ENCODE results near the gene AMT. TPM values are rescaled to one million over a fixed set of nuclear protein-coding genes. Genes with fewer than 3 reads are reported as not detected.
A peak's percentile ranks its signal among the peaks of the same experiment; 100 is the strongest.
"Not testable (repeated sequence)": the region's sequence is repeated elsewhere in the genome, so short reads cannot be mapped to it uniquely, and the experiment has no call there.

Gene AMT
- total RNA-seq, 1 experiment from 2014 or later, result 0.11 TPM

- DNase-seq (ENCODE audit: low read depth), result not testable (repeated sequence)
Observed at GRCh38 chr3:49391310-49391709, 31.0 kb downstream of the AMT start.

- DNase-seq (ENCODE audit: low read depth), result no peak
Observed at GRCh38 chr3:49389297-49389696, 33.0 kb downstream of the AMT start.

- no peak for DNase-seq (ENCODE audit: low read depth)
Observed at GRCh38 chr3:49388289-49388820, 33.9 kb downstream of the AMT start.

GRCh38 chr3:49387721-49388120 is 34.6 kb downstream of the AMT start:
- peak; percentile 82 for DNase-seq (ENCODE audit: low read depth)

GRCh38 chr3:49386056-49386756 is 36.1 kb downstream of the AMT start:
- DNase-seq (ENCODE audit: low read depth), result no peak

GRCh38 chr3:49385617-49386016 is 36.7 kb downstream of the AMT start:
- DNase-seq (ENCODE audit: low read depth), result no peak

GRCh38 chr3:49383387-49383786 is 38.9 kb downstream of the AMT start:
- no peak for DNase-seq (ENCODE audit: low read depth)

GRCh38 chr3:49378249-49378895 is 43.9 kb downstream of the AMT start:
- DNase-seq (ENCODE audit: low read depth), result peak; percentile 87

GRCh38 chr3:49377483-49377882 is 44.8 kb downstream of the AMT start:
- peak; percentile 19 for DNase-seq (ENCODE audit: low read depth)

GRCh38 chr3:49371946-49372345 is 50.3 kb downstream of the AMT start:
- no peak for DNase-seq (ENCODE audit: low read depth)

GRCh38 chr3:49370585-49371290 is 51.5 kb downstream of the AMT start:
- DNase-seq (ENCODE audit: low read depth), result no peak

Other genes with a start within 250 kb of the AMT start
- 0.71 and 1.3 TPM in 2 replicates for gene C3orf62, start 145.2 kb downstream of the AMT start, total RNA-seq (2014; rRNA removed)
- gene USP4, start 82.4 kb downstream of the AMT start, total RNA-seq (2014; rRNA removed), result 8.5 and 11.0 TPM in 2 replicates
- 377 and 434 TPM in 2 replicates for gene GPX1, start 64.1 kb downstream of the AMT start, total RNA-seq (2014; rRNA removed)
- gene RHOA, start 10.5 kb downstream of the AMT start, total RNA-seq (2014; rRNA removed), result 706 and 885 TPM in 2 replicates
- 43.2 and 50.1 TPM in 2 replicates for gene TCTA, start 10.1 kb downstream of the AMT start, total RNA-seq (2014; rRNA removed)
- 3.4 and 7.2 TPM in 2 replicates for gene NICN1, start 6.9 kb upstream of the AMT start, total RNA-seq (2014; rRNA removed)
- 60.9 and 90.8 TPM in 2 replicates for gene DAG1, start 47.8 kb upstream of the AMT start, total RNA-seq (2014; rRNA removed)
- 0.13 and 0.17 TPM in 2 replicates for gene BSN, start 132.0 kb upstream of the AMT start, total RNA-seq (2014; rRNA removed)

All from LHCN-M2 (cell line).